ENCODE results near the gene MAS1.
"Not testable (repeated sequence)": the region's sequence is repeated elsewhere in the genome, so short reads cannot be mapped to it uniquely, and the experiment has no call there.

MAS1 gene

DNA sequence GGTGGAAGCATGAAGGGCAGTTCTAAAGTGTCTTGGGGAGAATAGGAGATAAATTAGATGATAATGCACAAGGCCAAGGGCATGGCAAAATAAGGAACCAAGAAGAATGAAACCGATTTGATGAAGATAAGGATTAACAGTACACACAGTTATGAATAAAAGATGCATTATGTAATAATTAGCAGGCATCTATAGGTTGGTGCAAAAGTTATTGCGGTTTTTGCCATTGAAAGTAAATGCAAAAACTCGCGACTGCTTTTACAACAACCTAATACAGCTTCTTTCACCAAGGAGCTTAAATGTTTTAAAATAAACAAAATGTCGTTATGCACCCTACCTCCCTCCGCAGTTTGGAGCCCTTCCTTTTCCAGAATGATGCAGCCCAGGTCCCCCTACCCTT is 29.0 kb downstream of the MAS1 start:
- DNase-seq: no peak

DNA sequence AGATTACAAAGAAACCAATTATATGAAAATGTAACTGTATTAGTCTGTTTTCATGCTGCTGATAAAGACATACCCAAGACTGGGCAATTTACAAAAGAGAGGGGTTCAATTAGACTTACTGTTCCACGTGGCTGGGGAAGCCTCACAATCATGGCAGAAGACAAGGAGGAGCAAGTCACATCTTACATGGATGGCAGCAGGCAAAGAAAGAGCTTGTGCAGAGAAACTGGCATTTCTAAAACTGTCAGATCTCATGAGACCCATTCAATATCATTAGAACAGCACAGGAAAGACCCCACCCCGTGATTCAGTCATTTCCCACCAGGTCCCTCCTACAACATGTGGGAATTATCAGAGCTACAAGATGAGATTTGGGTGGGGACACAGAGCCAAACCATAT is 33.4 kb downstream of the MAS1 start:
- DNase-seq: not testable (repeated sequence)

DNA sequence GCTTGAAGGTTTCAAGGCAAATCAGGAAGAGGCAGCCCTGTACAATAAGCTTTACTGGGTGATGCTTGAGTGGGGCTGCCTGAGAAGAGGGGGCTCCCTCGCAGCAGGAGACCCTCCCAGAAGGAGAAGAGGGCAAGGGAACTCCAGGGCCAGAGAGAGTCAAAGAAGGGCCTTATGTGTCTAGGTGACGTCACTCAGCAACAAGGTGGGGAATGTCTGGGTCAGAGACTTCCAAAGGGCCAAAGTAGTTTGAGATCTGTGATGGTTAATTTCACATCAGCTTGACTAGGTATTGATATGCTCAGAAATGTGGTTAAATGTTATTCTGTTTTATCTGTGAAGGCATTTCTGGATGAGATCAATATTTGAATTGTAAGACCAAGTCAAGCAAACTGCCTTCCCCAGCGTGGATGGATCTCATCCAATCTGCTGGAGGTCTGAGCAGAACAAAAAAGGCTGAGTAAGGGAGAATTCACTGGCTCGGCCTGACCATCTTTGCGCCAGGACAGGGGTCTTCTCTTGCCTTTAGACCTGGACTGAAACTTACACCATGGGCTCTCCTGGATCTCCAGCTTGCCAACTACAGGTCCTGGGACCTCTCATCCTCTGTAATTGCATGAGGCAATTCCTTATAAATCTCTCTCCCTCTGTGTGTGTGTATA is 35.9 kb downstream of the MAS1 start:
- DNase-seq: no peak

DNA sequence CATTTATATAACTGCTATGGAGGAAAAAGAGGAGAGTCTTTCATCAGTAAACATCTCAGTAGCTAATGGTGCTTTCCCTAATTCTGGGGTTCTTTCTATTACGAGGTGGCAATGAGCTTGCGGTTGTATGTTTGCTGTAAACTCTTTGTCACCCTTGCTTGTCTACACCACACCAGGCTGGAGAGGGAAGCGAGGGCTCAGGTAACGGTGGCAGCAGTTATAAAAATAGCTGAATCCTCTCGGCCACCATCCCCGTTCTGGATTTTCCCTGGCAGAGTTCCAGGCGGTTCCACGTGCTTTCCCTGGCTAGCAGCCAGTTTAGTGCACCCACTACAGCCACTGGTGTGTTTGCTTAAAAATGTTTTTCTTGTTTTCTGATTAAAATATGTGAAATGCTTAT is 39.0 kb downstream of the MAS1 start:
- DNase-seq: peak; percentile 32

DNA sequence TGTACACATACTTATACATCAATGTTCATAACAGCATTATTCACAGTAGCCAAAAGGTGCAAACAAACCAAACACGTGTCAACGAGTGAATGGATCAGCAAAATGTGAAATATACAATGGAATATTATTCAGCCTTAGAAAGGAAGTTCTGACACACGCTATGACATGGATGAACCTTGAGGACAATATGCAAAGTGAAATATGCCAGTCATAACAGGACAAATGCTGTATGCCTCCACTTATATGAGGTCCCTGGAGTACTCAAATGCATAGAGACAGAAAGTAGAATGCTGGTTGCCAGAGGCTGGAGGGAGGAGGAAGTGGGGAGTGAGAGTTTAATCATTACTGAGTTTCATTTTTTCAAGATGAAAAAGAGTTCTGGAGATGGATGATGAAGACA is 40.3 kb downstream of the MAS1 start:
- DNase-seq: no peak

DNA sequence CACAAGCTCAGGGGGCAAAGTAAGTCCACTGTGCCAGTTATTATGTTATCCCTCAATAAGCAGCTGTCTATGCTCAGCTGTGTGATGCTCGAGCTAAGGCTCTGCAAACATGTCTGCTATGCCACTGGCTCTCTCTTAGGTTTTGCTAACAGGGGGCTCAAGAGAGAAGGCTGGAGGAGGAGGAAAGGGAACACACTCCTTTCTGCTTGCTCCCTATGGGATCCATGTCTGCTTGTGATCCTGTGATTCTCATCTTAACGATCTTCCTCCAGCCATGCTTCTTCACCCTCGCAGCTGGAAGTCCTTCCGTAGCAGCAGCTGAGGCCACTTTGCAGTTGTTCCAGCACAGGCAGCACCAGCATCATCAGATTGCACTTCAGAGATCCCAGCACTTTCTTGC is 41.1 kb downstream of the MAS1 start:
- no peak for DNase-seq

DNA sequence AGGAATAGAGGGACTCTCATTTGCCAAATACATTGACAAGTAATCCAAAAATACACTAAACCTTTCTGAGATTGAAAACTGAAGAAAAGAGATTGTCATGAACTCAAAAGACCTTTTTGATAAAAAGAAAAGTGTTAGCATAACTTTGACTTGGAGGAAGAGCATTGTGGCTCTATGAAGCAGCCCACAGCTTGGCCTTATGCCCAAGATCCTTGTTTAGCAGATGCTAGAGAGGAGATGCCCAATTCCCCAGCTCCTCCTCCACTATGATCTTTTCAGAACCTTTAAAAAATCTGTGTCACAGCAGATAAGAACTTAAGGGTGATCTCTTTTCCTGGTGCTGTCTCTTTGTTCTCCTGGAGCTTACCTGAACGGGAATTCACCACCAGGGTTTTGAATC is 42.3 kb downstream of the MAS1 start:
- no peak for DNase-seq

DNA sequence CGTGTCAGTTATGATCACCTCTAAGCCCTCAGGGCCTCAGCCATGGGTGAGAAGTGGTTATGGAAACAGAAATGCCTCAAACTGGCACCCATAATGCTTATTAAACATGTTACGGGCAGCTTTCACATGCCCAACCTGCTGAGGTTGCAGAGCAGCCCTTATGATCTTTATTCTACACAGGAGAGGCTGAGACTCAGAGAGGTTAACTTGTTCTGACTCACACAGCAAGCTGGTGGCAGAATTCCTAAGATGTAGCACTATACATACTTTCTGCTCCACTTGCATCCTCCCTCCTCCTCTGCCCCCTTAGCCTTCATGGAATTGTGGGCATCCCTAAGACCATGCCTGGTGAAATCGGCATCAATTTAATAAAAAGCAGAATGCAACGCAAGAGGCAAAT is 43.4 kb downstream of the MAS1 start:
- DNase-seq: no peak

DNA sequence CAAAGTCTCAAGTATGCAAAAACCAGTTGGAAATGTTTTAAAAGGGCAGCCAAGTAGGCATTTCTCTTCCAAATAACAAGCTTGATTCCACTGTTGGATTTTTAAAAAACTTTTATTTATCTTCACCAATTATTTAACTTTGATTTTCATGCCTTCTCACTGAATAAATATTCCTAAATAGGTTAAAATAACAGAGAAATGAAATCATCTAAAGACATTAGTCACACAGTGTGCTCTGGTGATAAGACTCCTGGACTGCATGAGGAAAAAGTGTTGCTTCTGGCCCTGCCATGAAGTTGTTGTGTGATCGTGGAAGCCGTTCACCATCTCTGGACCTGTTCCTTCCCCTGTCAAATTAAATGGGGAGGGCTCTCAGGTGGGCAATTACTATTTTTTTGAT is 44.3 kb downstream of the MAS1 start:
- DNase-seq: no peak

DNA sequence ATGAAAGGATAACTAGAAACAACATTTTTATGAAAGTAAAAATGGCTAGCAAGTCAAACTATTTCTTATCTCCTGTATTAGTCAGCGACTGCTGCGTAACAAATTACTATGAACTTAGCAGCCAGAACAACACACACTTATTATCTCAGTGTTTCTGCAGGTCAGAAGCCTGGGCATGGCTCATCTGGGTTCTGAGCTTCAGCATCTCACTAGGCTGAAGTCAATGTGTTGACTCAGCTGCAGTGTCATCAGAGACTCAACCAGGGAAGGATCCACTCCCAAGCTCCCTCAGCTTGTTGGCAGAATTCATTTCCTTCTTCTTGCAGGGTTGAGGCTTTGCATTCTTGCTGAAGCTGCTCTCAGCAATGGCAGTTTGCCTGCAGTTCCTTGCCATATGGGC is 44.8 kb downstream of the MAS1 start:
- DNase-seq: no peak

DNA sequence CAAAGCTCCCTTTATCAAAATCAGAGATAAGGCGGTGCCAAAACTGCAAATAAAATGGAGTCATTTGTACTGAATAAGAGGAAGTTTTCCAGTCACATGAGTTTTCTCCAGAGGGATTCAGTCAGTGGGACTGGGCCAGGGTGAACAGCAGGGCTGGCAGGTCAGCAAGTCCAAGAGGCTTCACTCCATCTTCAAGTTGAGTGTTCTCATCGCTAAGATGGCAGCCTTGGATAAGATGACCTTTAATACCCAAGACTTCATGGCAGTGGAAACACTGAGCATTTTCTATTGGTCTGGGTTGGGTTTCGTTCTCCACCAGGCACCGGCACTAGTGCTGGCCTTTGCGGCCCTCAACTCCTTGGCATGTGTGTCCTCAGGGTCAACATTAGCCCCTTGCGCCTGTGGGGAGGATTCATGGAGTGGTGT is 48.8 kb downstream of the MAS1 start:
- DNase-seq: no peak
